H1 (cell line): ENCODE data around the gene SLAMF6. TPM values are rescaled to one million over a fixed set of nuclear protein-coding genes. Genes with fewer than 3 reads are reported as not detected.

Source experiments
- CTCF ChIA-PET: fragments of 300-600 bp; sonication (Branson Sonifier 250); formaldehyde crosslinking; loops from one replicate; lab custom pipeline; 2021; ENCODE audit not compliant: partially characterized antibody; lab: Charles Lee
- POLR2A ChIA-PET: fragments of 300-600 bp; sonication (Branson Sonifier 250); formaldehyde crosslinking; loops from one replicate; lab custom pipeline; 2021; ENCODE audit warnings: inconsistent platforms; ENCODE audit not compliant: partially characterized antibody; lab: Charles Lee
- DNase-seq, 2 experiments: peaks; one replicate each; pipeline versions ENCODE4 v3.0.0 to v3.0.0-alpha.2; 2010 to 2022; ENCODE audit warnings: low spot score in 2 of 2, low read depth in 1 of 2, mixed read lengths in 1 of 2
- FAIRE-seq: peaks from 2 replicates; lab custom pipeline; 2011; peaks lifted over from hg19 to GRCh38; lab: Jason Lieb, UNC
- H2AFZ ChIP-seq: 2 replicates; pipeline ENCODE4 v1.8.1; 2012; ENCODE audit warnings: low read length, inconsistent platforms
- H2AK5ac ChIP-seq: 2 replicates; pipeline ENCODE4 v1.6.1; 2013; ENCODE audit warnings: low read depth, low read length
- H2BK120ac ChIP-seq: replicated peaks from 2 replicates; pipeline ENCODE3; 2013; ENCODE audit warnings: low read depth, low read length, inconsistent platforms
- H2BK12ac ChIP-seq: 2 replicates; pipeline ENCODE4 v1.6.1; 2013; ENCODE audit warnings: low read depth, low read length
- H2BK15ac ChIP-seq: 2 replicates; pipeline ENCODE4 v1.6.1; 2013; ENCODE audit warnings: low read length
- H2BK20ac ChIP-seq: 2 replicates; pipeline ENCODE4 v1.6.1; 2013; ENCODE audit warnings: low read length
- H2BK5ac ChIP-seq: 2 replicates; pipeline ENCODE4 v1.6.1; 2013; ENCODE audit warnings: low read depth, low read length
- H3K14ac ChIP-seq: 2 replicates; pipeline ENCODE4 v1.6.1; 2013; ENCODE audit warnings: inconsistent platforms; ENCODE audit not compliant: insufficient read length
- H3K18ac ChIP-seq: 2 replicates; pipeline ENCODE4 v1.6.1; 2013; ENCODE audit warnings: low read length; ENCODE audit errors: extremely low read depth
- H3K23ac ChIP-seq: 2 replicates; pipeline ENCODE4 v1.6.1; 2013; ENCODE audit warnings: inconsistent platforms; ENCODE audit not compliant: insufficient read length
- H3K23me2 ChIP-seq: 2 replicates; pipeline ENCODE4 v1.6.1; 2013; ENCODE audit warnings: low read depth, low read length
- H3K27ac ChIP-seq: 2 replicates; pipeline ENCODE4 v1.6.1; 2011; ENCODE audit warnings: low read depth, low read length, inconsistent platforms
- H3K27me3 ChIP-seq, 4 experiments: replicated peaks in 1 of 4; 1 replicate in 1 of 4; 2 replicates in 3 of 4; pipeline versions ENCODE4 v1.6.1 to v1.8.1; 2011 to 2013; ENCODE audit warnings: low read length in 3 of 4, mild to moderate bottlenecking in 3 of 4, inconsistent platforms in 2 of 4, mixed read lengths in 2 of 4, moderate library complexity in 1 of 4; ENCODE audit not compliant: control insufficient read depth in 3 of 4, insufficient read depth in 3 of 4; ENCODE audit errors: extremely low read depth in 1 of 4
- H3K36me3 ChIP-seq, 4 experiments: 2 replicates each; pipeline versions ENCODE4 v1.6.1 to v1.8.1; 2011 to 2013; ENCODE audit warnings: mild to moderate bottlenecking in 4 of 4, low read length in 3 of 4, moderate library complexity in 2 of 4, control low read depth in 1 of 4, inconsistent platforms in 1 of 4; ENCODE audit not compliant: insufficient read depth in 4 of 4, control insufficient read depth in 2 of 4
- H3K4ac ChIP-seq: replicated peaks from 2 replicates; pipeline ENCODE3; 2013; ENCODE audit warnings: low read length, low read depth, mixed read lengths, inconsistent platforms; ENCODE audit not compliant: insufficient read length
- H3K4me1 ChIP-seq, 4 experiments: replicated peaks in 1 of 4; 1 replicate in 1 of 4; 2 replicates in 3 of 4; pipeline versions ENCODE4 v1.6.1 to v1.8.1; 2011 to 2013; ENCODE audit warnings: low read length in 3 of 4, inconsistent platforms in 2 of 4, mixed read lengths in 1 of 4; ENCODE audit not compliant: insufficient read depth in 4 of 4, control insufficient read depth in 3 of 4
- H3K4me2 ChIP-seq, 2 experiments: 2 replicates each; pipeline versions ENCODE4 v1.6.1 to v1.8.1; 2011 to 2013; ENCODE audit warnings: low read depth in 2 of 2, low read length in 2 of 2, control low read depth in 1 of 2, inconsistent platforms in 1 of 2, mild to moderate bottlenecking in 1 of 2; ENCODE audit not compliant: insufficient read depth in 1 of 2
- H3K4me3 ChIP-seq, 4 experiments: fragments of 200-600, 300-600 bp in 1 of 4; sonication (generic), shearing (Covaris generic), sonication (Bioruptor Twin) in 1 of 4; 2 replicates each; pipeline versions ENCODE4 v1.5.1 to v1.8.1; 2011 to 2016; ENCODE audit warnings: low read length in 4 of 4, low read depth in 3 of 4, control low read depth in 2 of 4, inconsistent platforms in 2 of 4, mild to moderate bottlenecking in 2 of 4, mixed read lengths in 1 of 4, moderate library complexity in 1 of 4; ENCODE audit not compliant: insufficient read depth in 2 of 4; ENCODE audit errors: extremely low read depth in 1 of 4
- H3K56ac ChIP-seq: replicated peaks from 2 replicates; pipeline ENCODE3; 2013; ENCODE audit warnings: low read depth, mild to moderate bottlenecking, mixed read lengths, low read length, inconsistent platforms; ENCODE audit not compliant: insufficient read length
- H3K79me1 ChIP-seq: 2 replicates; pipeline ENCODE4 v1.6.1; 2013; ENCODE audit warnings: low read depth, low read length, control low read depth
- H3K79me2 ChIP-seq, 2 experiments: 2 replicates each; pipeline versions ENCODE4 v1.6.1 to v1.8.1; 2012 to 2013; ENCODE audit warnings: low read length in 2 of 2, mild to moderate bottlenecking in 2 of 2, inconsistent platforms in 1 of 2; ENCODE audit not compliant: insufficient read depth in 2 of 2, control insufficient read depth in 1 of 2
- H3K9ac ChIP-seq, 4 experiments: replicated peaks in 1 of 4; 1 replicate in 1 of 4; 2 replicates in 3 of 4; pipeline versions ENCODE4 v1.6.1 to v1.8.1; 2011 to 2013; ENCODE audit warnings: low read depth in 3 of 4, low read length in 3 of 4, control low read depth in 2 of 4, mild to moderate bottlenecking in 2 of 4, moderate library complexity in 2 of 4, inconsistent platforms in 1 of 4; ENCODE audit errors: extremely low read depth in 1 of 4
- H3K9me3 ChIP-seq, 2 experiments: 2 replicates each; pipeline versions ENCODE4 v1.6.1 to v1.8.1; 2012 to 2013; ENCODE audit warnings: mild to moderate bottlenecking in 2 of 2, moderate library complexity in 2 of 2, control low read depth in 1 of 2, inconsistent platforms in 1 of 2, low read depth in 1 of 2, low read length in 1 of 2, mixed read lengths in 1 of 2; ENCODE audit not compliant: insufficient read depth in 2 of 2
- H4K20me1 ChIP-seq, 2 experiments: replicated peaks in 1 of 2; 2 replicates each; pipeline versions ENCODE3 to v1.8.1; 2011 to 2013; ENCODE audit warnings: inconsistent platforms in 2 of 2, low read length in 2 of 2, mild to moderate bottlenecking in 1 of 2; ENCODE audit not compliant: insufficient read depth in 2 of 2, control insufficient read depth in 1 of 2
- H4K5ac ChIP-seq: 2 replicates; pipeline ENCODE4 v1.6.1; 2013; ENCODE audit warnings: low read length, low read depth, mixed read lengths, inconsistent platforms; ENCODE audit not compliant: insufficient read length
- H4K8ac ChIP-seq: 2 replicates; pipeline ENCODE4 v1.8.0; 2013; ENCODE audit warnings: mild to moderate bottlenecking, moderate library complexity, low read length, inconsistent platforms; ENCODE audit not compliant: insufficient read depth; ENCODE audit errors: extremely low read depth
- H4K91ac ChIP-seq: replicated peaks from 2 replicates; pipeline ENCODE3; 2013; ENCODE audit warnings: low read length, mixed read lengths, inconsistent platforms; ENCODE audit not compliant: insufficient read length
- MAFK ChIP-seq: IDR thresholded peaks from 2 replicates; pipeline ENCODE4 v1.6.1; 2012; ENCODE audit warnings: low read depth, mild to moderate bottlenecking, improper control_type of control experiment, low read length
- PHF8 ChIP-seq: fragments of 200-600 bp; sonication (generic); conservative IDR thresholded peaks from 2 replicates; pipeline ENCODE4 v1.7.1; 2012; ENCODE audit warnings: low read depth, mild to moderate bottlenecking, inconsistent platforms, low read length, moderate library complexity
- POU5F1 ChIP-seq: IDR thresholded peaks from 2 replicates; pipeline ENCODE4 v1.6.1; 2011; ENCODE audit warnings: low read depth, mild to moderate bottlenecking, low read length, moderate library complexity
- SIN3A ChIP-seq, 2 experiments: IDR thresholded peaks in 1 of 2; conservative IDR thresholded peaks in 1 of 2; 2 replicates each; pipeline ENCODE4 v1.6.1; 2011 to 2012; ENCODE audit warnings: low read length in 2 of 2, improper control_type of control experiment in 1 of 2, low read depth in 1 of 2, mild to moderate bottlenecking in 1 of 2
- SP1 ChIP-seq: IDR thresholded peaks from 2 replicates; pipeline ENCODE4 v1.6.1; 2011; ENCODE audit warnings: low read depth, low read length
- TEAD4 ChIP-seq: IDR thresholded peaks from 2 replicates; pipeline ENCODE4 v1.6.1; 2012; ENCODE audit warnings: low read depth, low read length, inconsistent platforms, mixed read lengths
- YY1 ChIP-seq: IDR thresholded peaks from 2 replicates; pipeline ENCODE4 v1.6.1; 2011; ENCODE audit warnings: low read depth, mild to moderate bottlenecking, low read length
- WGBS, 2 experiments: shearing (Covaris generic) in 1 of 2; methylation state at CpG; one replicate each; pipeline versions ENCODE4 v1.1.6 to v1.1.7; 2013 to 2015; ENCODE audit warnings: low lambda C conversion rate in 2 of 2, mixed read lengths in 2 of 2, inconsistent platforms in 1 of 2, low coverage in 1 of 2, missing lambda C conversion rate in 1 of 2; ENCODE audit not compliant: insufficient replicate concordance in 2 of 2, insufficient coverage in 1 of 2, insufficient read length in 1 of 2; ENCODE audit errors: extremely low coverage in 1 of 2, missing lambda C conversion rate in 1 of 2; 5-methylcytosine and 5-hydroxymethylcytosine counted together
- polyA plus RNA-seq, 7 experiments: library from polyadenylated mRNA; depleted of rRNA in 3 of 7; stranded (reverse) in 5 of 7; unstranded in 2 of 7; fragments of >200 nt in 5 of 7; fragments of 200-250 nt in 2 of 7; gene quantifications; 1 replicate in 5 of 7; 2 replicates in 1 of 7; 4 replicates in 1 of 7; pipeline versions ENCODE4 v1.2.1 to v1.2.3, GENCODE V29; 2011 to 2013; ENCODE audit warnings: missing spikeins in 2 of 7, mixed read lengths in 2 of 7
- total RNA-seq: library from RNA; stranded (reverse); fragmentation: NEBNext Ultra II Directional; extraction: Animal tissue kit (Norgen Biotek cat#: 25700); gene quantifications from 2 replicates; pipeline ENCODE4 v1.2.1, GENCODE V29; 2021
- TF ChIP-seq, protein P1 (sequence below): IDR thresholded peaks from 2 replicates; pipeline ENCODE4 v1.6.1; 2012; ENCODE audit warnings: low read length, inconsistent platforms
- TF ChIP-seq, protein P2 (sequence below): IDR thresholded peaks from 2 replicates; pipeline ENCODE4 v1.6.1; 2011; ENCODE audit warnings: low read length, improper control_type of control experiment

The SLAMF6 gene
- total and polyA plus RNA-seq, 2 of the 8 experiments (the other 6 are each of a cell fraction or from before 2014, with no cell fraction given) = not detected

DNA sequence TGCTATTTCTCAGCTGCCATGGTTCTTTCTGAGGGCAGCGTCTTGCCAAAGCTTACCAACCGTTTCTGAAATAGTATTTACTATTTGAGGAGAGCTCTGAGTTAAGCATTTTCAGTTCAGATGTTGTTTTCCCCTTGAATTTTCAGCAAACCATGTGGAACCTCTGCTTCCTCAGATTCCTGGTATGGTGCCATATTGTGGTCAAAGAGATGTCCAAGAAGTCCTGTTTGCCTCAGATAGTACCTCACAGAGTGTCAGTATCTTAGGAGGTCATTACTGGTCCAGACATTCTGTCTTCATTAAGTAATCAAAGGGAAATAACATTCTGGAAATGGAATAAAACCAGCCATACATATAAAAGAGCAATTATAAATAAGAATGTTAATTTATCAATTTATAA lies 86.1 kb downstream of the SLAMF6 start:
- Histone ChIP-seq H2BK15ac (no peak overlapping the region), H3K23ac (no peak overlapping the region), H2BK120ac (no peak overlapping the region), H3K23me2 (no peaks in the 10 kb centered on the region), H3K27ac (no peak overlapping the region), H2BK12ac (no peak overlapping the region), H3K27me3 (no peaks in the 10 kb centered on the region), H4K20me1 (no peaks in the 10 kb centered on the region), H3K4ac (no peak overlapping the region), H3K4me1 (peaks cover 0 to 3% (median 0%) of the 10 kb centered on the region in 4 experiments; a peak in 1 of 7 replicates), H4K8ac (no peak overlapping the region), H3K79me1 (no peaks in the 10 kb centered on the region), H4K5ac (no peak overlapping the region), H3K4me2 (no peak overlapping the region), H3K4me3 (no peak overlapping the region), H4K91ac (no peak overlapping the region), H3K79me2 (no peaks in the 10 kb centered on the region), H3K14ac (no peak overlapping the region), H3K9me3 (no peaks in the 10 kb centered on the region), H3K9ac (no peak overlapping the region), H2AK5ac (no peak overlapping the region), H2BK5ac (no peak overlapping the region), H2BK20ac (no peak overlapping the region), H2AFZ (no peak overlapping the region), H3K18ac (no peak overlapping the region), H3K56ac (no peak overlapping the region), H3K36me3 (no peaks in the 10 kb centered on the region)
- WGBS, 2 experiments = 88% methylated on average over 2 of the region's 2 CpGs; no CpG with 5 or more reads in 1 of the 2 experiments
- no peak for DNase-seq
- FAIRE-seq = no peak
- ChIA-PET POLR2A (no interaction called here), CTCF (no interaction called here)
- TF ChIP-seq YY1 (no peak), TEAD4 (no peak), SIN3A (conservative IDR thresholded peaks at IDR 0.05 in 1 of 2, IDR thresholded peaks at IDR 0.05 in 1 of 2; ENCODE audit: low read depth in 1 of 2, low read length in 2 of 2) (no peak), SP1 (no peak), PHF8 (no peak), POU5F1 (no peak), MAFK (no peak)
- TF ChIP-seq, protein P1, sequence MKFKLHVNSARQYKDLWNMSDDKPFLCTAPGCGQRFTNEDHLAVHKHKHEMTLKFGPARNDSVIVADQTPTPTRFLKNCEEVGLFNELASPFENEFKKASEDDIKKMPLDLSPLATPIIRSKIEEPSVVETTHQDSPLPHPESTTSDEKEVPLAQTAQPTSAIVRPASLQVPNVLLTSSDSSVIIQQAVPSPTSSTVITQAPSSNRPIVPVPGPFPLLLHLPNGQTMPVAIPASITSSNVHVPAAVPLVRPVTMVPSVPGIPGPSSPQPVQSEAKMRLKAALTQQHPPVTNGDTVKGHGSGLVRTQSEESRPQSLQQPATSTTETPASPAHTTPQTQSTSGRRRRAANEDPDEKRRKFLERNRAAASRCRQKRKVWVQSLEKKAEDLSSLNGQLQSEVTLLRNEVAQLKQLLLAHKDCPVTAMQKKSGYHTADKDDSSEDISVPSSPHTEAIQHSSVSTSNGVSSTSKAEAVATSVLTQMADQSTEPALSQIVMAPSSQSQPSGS = no peak
- TF ChIP-seq, protein P2, sequence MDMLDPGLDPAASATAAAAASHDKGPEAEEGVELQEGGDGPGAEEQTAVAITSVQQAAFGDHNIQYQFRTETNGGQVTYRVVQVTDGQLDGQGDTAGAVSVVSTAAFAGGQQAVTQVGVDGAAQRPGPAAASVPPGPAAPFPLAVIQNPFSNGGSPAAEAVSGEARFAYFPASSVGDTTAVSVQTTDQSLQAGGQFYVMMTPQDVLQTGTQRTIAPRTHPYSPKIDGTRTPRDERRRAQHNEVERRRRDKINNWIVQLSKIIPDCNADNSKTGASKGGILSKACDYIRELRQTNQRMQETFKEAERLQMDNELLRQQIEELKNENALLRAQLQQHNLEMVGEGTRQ = no peak
